Fibroblast of lung (primary cell): Measurements from ENCODE around the gene MYO5B.

Experiments used
- CTCF ChIP-seq, 2 donors: IDR thresholded peaks in 1 of 2; conservative IDR thresholded peaks in 1 of 2; 1 replicate in 1 of 2; 2 replicates in 1 of 2; pipeline ENCODE4 v1.5.1; 2011 to 2012; ENCODE audit warnings: low read length in 2 of 2, control low read depth in 1 of 2, inconsistent platforms in 1 of 2, low read depth in 1 of 2, mild to moderate bottlenecking in 1 of 2
- EZH2 ChIP-seq: IDR thresholded peaks from 2 replicates; pipeline ENCODE4 v1.5.1; 2012; ENCODE audit warnings: low read length, control low read depth, mild to moderate bottlenecking; ENCODE audit errors: missing control alignments

DNA sequence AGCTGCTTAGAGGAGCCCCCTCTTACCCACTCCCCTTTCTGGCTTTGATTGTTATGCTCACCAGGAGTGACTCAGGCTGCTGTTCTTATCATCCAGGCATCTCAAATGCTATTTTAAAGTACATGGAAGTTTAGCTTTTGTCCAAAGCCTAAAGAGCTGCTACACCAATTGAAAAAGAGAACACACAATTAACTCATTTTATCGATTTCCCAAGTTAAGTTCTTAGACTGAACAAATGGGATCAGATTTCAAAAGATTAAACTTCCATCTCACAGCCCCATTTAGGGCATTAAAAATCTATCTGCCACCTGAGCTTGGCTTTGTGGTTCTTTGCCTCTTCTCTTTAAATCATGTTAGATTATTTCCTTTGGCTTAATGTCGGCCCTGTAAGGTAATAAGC is 81.2 kb downstream of the MYO5B start:
- TF ChIP-seq EZH2 (no peak), CTCF (conservative IDR thresholded peaks at IDR 0.05 in 1 of 2, IDR thresholded peaks at IDR 0.05 in 1 of 2; ENCODE audit: low read depth in 1 of 2, low read length in 2 of 2) (no peak)
